AG09319 (cell line): ENCODE data around the gene SMCO4.

Source experiments
- DNase-seq: peaks from one replicate; pipeline ENCODE4 v3.0.0-alpha.2; 2010; ENCODE audit warnings: low read depth; ENCODE audit errors: extremely low read depth
- CTCF ChIP-seq: IDR thresholded peaks from 2 replicates; pipeline ENCODE4 v1.5.1; 2011; ENCODE audit warnings: low read depth, mild to moderate bottlenecking, inconsistent platforms, low read length, moderate library complexity

Gene SMCO4

GRCh38 chr11:93493252-93493897, 49.8 kb downstream of the SMCO4 start:
- no peak for DNase-seq
- TF ChIP-seq CTCF, result no peak

- DNase-seq, result no peak
- TF ChIP-seq CTCF, result no peak
These were observed 50.5 kb downstream of the SMCO4 start for GRCh38 chr11:93492464-93493251.

GRCh38 chr11:93491973-93492372, 51.2 kb downstream of the SMCO4 start:
- no peak for DNase-seq
- no peak for TF ChIP-seq CTCF

GRCh38 chr11:93490996-93491618, 52.1 kb downstream of the SMCO4 start:
- no peak for DNase-seq
- no peak for TF ChIP-seq CTCF

- DNase-seq, result no peak
- no peak for TF ChIP-seq CTCF
These were observed 53.4 kb downstream of the SMCO4 start for GRCh38 chr11:93489841-93490240.

- DNase-seq, result no peak
- TF ChIP-seq CTCF, result no peak
These were observed 56.1 kb downstream of the SMCO4 start for GRCh38 chr11:93487032-93487483.

- DNase-seq, result no peak
- no peak for TF ChIP-seq CTCF
These were observed 57.2 kb downstream of the SMCO4 start for GRCh38 chr11:93485983-93486382.
